Type B pancreatic cell (in vitro differentiated cells): ENCODE results near the gene SLC34A1. TPM values are rescaled to one million over a fixed set of nuclear protein-coding genes. Genes with fewer than 3 reads are reported as not detected.

Source experiments
- DNase-seq: peaks from one replicate; pipeline ENCODE4 v3.0.0; 2021; ENCODE audit warnings: mixed read lengths; ENCODE audit not compliant: unreplicated experiment; ENCODE audit errors: extremely low spot score
- H3K27ac Mint-ChIP-seq: 2 replicates; pipeline ENCODE4 v1.8.0; 2021; ENCODE audit warnings: mild to moderate bottlenecking, mixed read lengths
- H3K27me3 Mint-ChIP-seq: 2 replicates; pipeline ENCODE4 v1.8.0; 2021; ENCODE audit warnings: mixed read lengths
- H3K36me3 Mint-ChIP-seq: 2 replicates; pipeline ENCODE4 v1.8.0; 2021; ENCODE audit warnings: mixed read lengths
- H3K4me1 Mint-ChIP-seq: one replicate; pipeline ENCODE4 v1.8.0; 2021; ENCODE audit warnings: mixed read lengths; ENCODE audit not compliant: unreplicated experiment
- H3K4me3 Mint-ChIP-seq: 2 replicates; pipeline ENCODE4 v1.8.0; 2021; ENCODE audit warnings: mild to moderate bottlenecking, mixed read lengths
- H3K9me3 Mint-ChIP-seq: 2 replicates; pipeline ENCODE4 v1.8.0; 2021; ENCODE audit warnings: mixed read lengths
- total RNA-seq: library from RNA; stranded (reverse); gene quantifications from 2 replicates; pipeline ENCODE4 v1.2.1, GENCODE V29; 2021; ENCODE audit warnings: low replicate concordance
- TF ChIP-seq, protein P1 (sequence below): fragments of 200-600 bp; sonication (generic); conservative IDR thresholded peaks from 2 replicates; pipeline ENCODE4 v1.5.0; 2021; ENCODE audit warnings: antibody characterized with exemption, mild to moderate bottlenecking

Gene SLC34A1
- total RNA-seq, 1 donor from 2014 or later, result 0.22 TPM

- Mint-ChIP-seq H3K27ac (peak overlapping the region; percentile 93), H3K27me3 (peaks cover 4% of the 10 kb centered on the region), H3K9me3 (no peaks in the 10 kb centered on the region), H3K36me3 (no peaks in the 10 kb centered on the region), H3K4me1 (peaks cover 21% of the 10 kb centered on the region), H3K4me3 (peak overlapping the region; percentile 56)
- peak; percentile 89 for DNase-seq
- TF ChIP-seq, protein P1, sequence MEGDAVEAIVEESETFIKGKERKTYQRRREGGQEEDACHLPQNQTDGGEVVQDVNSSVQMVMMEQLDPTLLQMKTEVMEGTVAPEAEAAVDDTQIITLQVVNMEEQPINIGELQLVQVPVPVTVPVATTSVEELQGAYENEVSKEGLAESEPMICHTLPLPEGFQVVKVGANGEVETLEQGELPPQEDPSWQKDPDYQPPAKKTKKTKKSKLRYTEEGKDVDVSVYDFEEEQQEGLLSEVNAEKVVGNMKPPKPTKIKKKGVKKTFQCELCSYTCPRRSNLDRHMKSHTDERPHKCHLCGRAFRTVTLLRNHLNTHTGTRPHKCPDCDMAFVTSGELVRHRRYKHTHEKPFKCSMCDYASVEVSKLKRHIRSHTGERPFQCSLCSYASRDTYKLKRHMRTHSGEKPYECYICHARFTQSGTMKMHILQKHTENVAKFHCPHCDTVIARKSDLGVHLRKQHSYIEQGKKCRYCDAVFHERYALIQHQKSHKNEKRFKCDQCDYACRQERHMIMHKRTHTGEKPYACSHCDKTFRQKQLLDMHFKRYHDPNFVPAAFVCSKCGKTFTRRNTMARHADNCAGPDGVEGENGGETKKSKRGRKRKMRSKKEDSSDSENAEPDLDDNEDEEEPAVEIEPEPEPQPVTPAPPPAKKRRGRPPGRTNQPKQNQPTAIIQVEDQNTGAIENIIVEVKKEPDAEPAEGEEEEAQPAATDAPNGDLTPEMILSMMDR, result peak; percentile 98
These were observed 6.4 kb downstream of the SLC34A1 start for GRCh38 chr5:177390363-177391300.

GRCh38 chr5:177392765-177393164, 8.5 kb downstream of the SLC34A1 start:
- H3K4me3 Mint-ChIP-seq, result no peak overlapping the region
- no peak overlapping the region for H3K27ac Mint-ChIP-seq
- H3K36me3 Mint-ChIP-seq, result no peaks in the 10 kb centered on the region
- DNase-seq, result no peak
- H3K27me3 Mint-ChIP-seq, result peaks cover 9% of the 10 kb centered on the region
- TF ChIP-seq, protein P1, result no peak
- H3K9me3 Mint-ChIP-seq, result no peaks in the 10 kb centered on the region
- peaks cover 21% of the 10 kb centered on the region for H3K4me1 Mint-ChIP-seq

DNA sequence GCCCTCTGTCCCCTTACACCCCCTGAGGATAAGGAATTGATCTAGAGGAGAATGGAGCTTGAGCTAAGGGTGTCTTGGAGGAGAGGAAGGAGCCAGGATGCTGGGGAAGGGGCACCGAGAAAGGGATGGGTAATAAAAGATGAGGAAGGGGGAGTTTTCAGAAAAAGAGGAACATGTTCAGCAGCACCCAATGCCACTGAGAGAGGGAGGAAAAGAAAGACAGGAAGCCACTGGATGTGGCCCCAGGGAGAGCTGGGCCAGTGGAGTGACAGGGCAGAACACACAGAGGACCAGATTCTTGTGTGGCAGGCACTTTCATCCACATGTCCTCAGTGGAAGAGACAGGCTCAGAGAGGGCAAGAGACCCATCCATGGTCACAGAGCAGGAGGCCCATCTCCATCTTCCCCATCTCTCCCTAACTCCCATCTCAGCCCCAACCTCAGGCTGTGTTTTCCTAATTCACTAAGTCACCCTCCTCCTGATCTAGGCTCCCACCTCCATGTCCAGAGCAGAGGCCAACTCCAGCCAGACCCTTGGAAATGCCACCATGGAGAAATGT, 9.1 kb downstream of the SLC34A1 start:
- Mint-ChIP-seq H3K4me3 (no peak overlapping the region), H3K36me3 (no peaks in the 10 kb centered on the region), H3K4me1 (peaks cover 21% of the 10 kb centered on the region), H3K9me3 (no peaks in the 10 kb centered on the region), H3K27ac (no peak overlapping the region), H3K27me3 (peaks cover 9% of the 10 kb centered on the region)
- TF ChIP-seq, protein P1, result no peak
- DNase-seq, result no peak

DNA sequence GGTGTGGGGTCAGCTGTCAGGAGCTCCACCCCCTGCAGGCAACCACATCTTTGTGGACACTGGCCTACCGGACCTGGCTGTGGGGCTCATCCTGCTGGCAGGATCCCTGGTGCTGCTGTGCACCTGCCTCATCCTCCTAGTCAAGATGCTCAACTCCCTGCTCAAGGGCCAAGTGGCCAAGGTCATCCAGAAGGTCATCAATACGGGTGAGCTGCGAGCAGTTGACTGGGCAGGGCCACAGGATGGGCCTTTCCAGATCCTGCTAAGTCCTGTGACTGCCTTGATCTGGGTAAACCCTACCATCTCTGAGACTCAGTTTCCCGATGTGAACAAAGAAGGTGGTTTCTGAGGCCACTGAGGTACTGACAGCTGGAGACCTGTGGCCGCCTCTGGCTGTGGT, 9.8 kb downstream of the SLC34A1 start:
- no peaks in the 10 kb centered on the region for H3K36me3 Mint-ChIP-seq
- no peak overlapping the region for H3K27ac Mint-ChIP-seq
- H3K9me3 Mint-ChIP-seq, result no peaks in the 10 kb centered on the region
- no peak overlapping the region for H3K4me3 Mint-ChIP-seq
- H3K27me3 Mint-ChIP-seq, result peaks cover 13% of the 10 kb centered on the region
- DNase-seq, result no peak
- peaks cover 14% of the 10 kb centered on the region for H3K4me1 Mint-ChIP-seq
- TF ChIP-seq, protein P1, result no peak

DNA sequence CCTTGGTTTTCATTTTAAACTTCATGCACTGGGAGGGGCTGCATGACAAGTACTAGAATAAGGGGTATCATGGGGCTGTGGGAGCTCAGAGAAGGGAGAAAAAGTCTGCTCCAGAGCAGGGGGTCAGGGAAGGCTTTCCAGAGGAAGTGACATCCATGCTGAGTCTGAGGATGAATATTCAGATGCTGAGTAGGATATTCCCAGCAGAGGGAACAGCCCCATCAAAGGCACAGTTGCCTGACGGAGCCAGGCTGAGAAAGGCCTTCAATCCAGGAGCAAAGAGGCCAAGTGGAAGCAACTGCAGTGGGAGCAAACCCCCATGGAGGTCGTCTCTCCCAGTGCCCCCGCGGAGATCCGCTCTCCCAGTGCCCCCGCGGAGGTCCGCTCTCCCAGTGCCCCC, 11.8 kb downstream of the SLC34A1 start:
- no peaks in the 10 kb centered on the region for H3K9me3 Mint-ChIP-seq
- H3K4me1 Mint-ChIP-seq, result no peaks in the 10 kb centered on the region
- no peak overlapping the region for H3K27ac Mint-ChIP-seq
- no peak overlapping the region for H3K4me3 Mint-ChIP-seq
- H3K36me3 Mint-ChIP-seq, result no peaks in the 10 kb centered on the region
- peaks cover 13% of the 10 kb centered on the region for H3K27me3 Mint-ChIP-seq
- TF ChIP-seq, protein P1, result no peak
- no peak for DNase-seq
